RKO (cell line): ENCODE measurements around the gene LZTS3.
"Not testable (repeated sequence)": the region's sequence is repeated elsewhere in the genome, so short reads cannot be mapped to it uniquely, and the experiment has no call there.

Experiments used
- DNase-seq: peaks from one replicate; pipeline ENCODE4 v3.0.0-alpha.2; 2016; ENCODE audit warnings: low spot score

LZTS3 gene

DNA sequence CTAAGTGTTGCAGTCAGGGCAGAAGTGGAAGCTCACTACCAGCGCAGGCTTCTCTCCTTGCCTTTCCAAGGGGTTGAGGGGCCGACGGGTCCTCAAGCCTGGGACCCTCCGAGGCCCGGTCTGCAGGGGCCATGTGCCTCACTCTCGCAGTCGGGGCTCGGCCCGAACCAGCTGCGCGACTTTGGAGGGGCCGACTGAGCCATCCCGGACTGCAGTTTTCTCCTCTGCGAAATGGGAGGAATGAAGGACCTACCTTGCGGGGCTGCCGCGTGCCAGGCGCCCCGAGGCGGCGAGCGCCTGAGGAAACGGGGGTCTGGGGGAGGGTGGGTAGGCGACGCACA, 5.6 kb downstream of the LZTS3 start:
- no peak for DNase-seq

DNA sequence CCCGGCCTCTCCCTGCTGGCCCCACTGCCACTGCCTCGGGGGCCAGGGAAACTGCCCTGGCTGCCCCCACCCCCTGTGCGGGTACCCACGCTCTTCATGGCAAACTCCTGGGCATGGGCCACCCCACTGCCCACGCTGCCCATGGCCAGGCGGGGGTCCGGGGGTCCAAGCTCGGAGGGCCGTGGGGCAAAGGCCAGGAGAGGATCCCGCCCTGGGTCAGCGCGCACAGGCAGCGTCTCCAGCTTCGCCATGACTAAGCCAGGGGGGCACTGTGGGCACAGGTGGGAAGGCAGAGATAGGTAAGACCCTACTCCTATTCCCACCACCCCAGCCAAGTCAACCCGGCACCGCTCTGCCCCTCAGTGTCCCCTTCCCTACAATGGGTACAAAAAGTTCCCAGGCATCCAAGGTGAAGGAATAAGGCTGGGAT, 6.4 kb downstream of the LZTS3 start:
- no peak for DNase-seq

DNA sequence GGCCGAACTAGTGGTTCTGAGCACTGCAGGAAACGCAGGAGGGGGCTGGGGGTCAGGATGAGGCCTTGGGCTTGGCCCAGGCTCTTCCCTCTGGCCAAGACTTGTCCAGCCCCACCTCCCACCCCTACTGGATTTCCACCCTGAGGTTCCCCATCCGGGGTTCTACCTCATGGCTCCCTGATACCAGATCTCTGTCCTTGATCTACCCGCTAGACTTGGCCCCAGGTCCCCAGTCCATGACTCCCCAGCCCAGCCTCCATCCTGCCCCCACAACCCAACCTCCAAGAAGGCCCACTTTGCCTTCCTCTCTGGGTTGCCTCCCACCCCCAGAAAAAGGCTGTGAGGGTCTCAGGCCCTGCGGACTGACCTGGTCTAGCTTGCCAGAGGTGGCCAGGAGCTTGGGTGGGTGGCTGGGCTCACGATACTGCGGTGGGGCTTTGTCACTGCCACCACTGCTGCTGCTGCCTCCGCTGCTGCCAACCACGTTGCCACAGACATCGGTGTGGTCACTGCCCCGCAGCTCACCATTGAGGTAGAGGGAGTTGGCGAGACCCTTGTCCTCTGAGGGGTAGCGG, 6.9 kb downstream of the LZTS3 start:
- DNase-seq: no peak

DNA sequence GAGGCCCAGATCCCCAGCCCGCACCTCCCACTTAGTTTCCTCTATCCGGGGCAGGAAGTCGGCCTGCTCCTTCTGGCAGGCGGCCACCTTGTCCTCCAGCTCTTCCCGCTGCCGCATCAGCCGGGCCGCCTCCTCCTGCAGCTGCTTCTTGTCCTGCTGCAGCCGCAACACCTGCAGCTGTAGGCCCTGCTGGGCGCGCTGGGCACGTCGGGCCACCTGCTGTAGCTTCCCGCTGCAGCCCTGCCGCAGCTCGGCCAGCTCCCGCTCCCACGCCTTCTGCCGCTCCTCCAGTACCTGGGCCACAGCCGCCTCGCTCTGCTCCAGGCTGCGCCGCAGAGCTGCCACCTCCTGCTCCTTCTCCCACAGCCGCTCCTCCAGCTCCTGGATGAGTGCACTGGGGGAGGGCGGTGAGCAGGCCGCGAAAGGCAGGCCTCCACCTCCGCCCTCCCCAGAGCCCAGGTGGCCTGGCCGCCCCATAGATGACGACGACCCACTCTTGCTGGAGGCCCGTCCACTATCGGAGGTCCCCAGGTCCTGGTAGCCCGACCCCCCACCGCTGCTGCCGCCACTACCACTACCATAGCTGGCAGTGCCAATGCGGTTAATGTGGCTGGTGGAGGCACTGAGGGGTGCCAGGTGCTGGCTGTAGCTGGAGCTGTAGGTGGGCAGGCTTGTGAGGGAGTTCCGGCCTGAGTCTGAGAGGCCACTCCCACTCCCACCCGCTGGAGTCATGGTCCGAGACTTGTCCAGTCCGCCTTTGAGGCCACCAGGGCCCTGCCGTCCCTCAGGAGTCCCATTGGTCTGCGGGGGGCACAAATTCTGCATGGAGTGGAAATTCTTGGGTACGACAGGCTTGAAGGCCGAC, 7.6 kb downstream of the LZTS3 start:
- no peak for DNase-seq

DNA sequence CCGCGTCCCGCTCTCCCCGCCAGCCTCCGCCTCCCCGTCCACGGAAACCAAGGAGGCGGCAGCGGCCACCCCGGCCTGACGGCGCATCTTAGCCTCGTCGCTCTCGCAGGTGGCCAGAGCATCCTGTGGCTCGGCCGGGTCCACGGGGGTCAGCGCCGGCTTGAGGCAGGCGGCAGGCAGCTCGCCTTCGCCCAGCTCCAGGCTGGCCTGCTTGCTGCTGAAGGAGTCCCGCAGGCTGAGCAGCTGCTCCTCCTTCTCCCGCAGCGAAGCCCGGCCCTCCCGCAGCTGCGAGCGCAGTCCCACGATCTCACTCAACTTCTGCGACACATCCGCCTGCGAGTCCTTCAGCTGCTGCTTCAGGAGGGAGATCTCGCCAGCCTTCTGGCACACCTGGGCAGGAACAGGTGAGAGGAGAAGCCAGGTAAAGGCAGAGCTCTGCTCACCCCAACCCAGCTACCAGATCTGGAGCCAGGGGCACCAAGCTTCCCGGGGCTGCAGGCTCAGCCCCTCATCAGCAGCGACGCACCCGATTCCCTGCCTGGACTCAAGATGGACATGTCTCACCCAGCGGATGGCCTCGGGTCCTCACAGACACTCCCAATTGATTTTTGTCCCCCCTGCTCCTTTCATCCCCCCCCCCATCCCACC, 8.5 kb downstream of the LZTS3 start:
- no peak for DNase-seq

DNA sequence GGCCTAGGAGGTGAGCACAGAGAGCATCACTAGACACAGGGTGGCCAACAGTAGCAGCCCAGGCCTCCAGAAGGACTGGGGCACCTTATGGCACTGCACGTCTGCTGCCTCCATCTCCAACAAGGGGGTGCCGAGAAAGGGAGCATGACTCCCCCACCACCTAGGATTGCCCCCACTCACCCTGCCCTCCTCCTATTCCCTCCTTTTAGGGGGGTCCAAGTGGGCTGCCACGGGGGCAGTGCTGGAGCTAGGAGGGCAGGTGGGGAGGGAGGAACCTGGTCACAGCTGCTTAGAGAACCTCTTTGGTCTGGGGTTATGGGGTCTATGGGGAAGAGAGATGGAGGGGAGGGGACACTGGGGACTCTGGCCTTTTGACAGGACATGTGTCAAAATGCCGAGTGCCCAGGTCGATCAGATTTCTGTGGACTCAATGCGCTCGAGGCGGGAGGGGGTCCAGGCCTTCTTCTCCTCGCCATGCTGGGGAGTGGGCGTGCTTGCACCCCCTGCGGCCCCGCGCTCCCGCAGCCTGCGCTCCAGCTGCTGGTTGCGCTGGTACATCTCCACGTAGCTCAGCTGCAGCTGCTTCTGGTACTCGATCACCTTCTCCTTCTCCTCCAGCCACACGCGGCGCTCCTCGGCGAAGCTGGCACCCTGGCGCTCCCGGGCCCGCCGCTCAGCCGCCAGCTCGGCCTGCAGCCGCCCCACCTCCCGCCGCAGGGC, 9.1 kb downstream of the LZTS3 start:
- no peak for DNase-seq

DNA sequence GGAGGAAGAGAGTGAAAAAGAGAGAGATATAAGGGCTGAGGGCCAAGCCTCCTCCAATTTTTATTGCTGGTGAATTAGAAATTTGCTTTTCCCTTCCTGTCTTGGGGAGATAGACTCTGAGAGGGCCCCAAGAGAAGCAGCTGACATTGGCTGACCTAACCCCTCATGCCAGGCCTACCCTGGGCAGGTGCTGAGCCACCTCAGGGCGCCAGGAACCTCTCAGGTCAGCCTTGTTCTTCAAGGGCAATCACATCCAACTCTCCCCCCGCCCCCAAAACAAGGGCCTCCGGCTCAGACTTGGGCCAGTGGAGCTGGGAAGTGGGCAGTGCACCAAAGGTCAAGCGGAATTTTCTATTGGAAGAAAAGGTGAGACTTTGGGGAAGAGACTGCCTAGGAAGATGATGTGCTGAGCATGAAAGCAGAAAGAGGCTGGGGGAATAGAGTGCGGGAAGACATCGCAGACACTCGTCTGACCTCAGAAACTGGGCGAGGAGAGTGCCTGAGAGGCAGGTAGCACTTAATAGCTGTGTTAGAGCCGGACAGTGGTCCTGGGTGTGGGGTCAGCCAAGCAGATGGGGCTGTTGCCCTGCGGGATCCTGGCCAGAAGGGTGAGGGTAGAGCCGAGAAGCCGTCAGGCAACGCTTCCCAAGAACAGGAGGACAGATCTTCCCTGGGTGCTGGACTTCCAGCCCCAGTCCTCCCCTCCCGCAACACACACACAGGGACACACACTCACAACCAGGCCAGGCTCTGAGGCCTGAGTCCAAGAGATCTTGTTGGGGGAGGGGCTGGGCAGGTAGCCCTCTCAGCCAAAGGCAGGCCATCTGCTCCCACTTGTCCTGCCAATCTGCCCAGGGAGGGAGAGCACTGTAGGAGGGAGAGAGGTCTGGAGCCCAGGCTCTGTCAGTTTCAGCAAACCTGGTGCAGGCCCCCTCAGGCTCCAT, 10.0 kb downstream of the LZTS3 start:
- DNase-seq: no peak

DNA sequence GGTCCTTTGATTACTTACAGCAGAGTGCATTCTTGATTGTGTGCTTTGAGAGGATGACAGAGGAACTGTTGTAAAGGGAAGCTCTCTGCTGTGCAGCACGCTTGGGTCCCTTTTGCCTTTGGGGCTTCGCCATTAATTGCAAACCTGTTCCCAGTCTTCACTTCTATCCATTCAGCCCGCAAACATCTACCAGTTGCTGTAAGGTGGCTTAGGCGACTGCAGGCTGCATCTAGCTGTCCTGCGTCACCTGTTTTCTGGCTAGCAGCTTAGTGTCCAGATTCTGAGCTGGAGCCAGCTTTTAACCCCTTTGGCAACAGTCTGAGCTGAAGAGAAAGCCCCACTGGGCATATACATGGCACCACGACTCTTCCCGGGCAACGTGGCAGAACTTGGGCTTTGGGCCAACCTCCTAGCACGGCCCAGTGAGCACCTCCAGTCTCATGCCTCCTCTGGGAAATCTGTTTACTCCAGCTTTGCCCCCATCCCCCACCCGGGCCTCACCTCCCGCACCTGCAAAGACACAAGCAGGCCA, 11.2 kb downstream of the LZTS3 start:
- DNase-seq: no peak

DNA sequence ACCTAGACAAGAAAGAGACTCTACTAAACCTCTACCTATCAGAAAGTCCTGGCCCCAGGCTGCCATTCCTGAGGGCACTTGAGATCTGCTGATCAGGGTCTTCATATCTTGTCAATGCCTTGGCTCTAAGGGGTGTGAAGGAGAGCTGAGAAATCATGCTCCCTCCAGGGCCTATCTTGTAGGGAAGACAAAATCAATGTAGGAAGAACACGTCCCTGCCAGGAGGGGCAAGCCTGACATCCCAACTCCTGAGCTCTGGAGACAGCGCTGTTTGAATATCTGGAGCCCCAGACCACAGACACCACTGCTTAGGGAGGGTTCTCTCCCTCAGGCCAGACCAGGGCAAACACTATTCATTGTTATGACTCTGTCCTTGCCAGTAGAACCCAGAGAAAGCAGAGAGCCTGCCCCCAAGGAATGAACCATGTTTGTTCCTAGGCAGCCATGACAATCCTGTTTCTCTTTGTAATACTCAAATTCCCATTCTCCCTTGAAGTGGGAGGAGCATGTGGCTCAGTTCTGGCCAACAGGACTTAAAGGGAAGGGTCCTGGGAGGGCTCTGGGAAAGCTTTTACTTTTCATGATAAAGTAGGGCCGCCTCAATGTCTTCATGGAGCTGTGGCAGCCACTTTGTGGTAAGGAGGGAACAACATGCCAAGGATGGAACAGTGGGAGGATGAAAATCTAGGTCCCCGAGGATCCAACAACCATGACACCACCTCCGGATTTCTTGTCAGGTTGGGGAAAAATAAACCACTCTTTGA, 11.9 kb downstream of the LZTS3 start:
- DNase-seq: no peak

DNA sequence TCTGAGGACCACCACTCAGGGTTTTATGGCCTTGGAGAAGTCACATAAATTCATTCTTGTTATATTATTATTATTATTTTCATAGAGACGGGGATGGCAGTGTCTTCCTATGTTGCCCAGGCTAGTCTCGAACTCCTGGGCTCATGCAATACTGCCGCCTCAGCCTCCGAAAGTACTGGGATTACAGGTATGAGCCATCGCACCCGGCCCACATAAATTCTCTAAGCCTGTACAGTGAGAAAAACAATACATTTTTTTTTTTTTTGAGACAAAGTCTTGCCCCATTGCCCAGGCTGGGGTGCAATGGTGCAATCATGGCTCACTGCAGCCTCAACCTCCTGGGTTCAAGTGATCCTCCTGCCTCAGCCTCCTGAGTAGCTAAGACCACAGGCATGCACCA, 12.9 kb downstream of the LZTS3 start:
- no peak for DNase-seq

DNA sequence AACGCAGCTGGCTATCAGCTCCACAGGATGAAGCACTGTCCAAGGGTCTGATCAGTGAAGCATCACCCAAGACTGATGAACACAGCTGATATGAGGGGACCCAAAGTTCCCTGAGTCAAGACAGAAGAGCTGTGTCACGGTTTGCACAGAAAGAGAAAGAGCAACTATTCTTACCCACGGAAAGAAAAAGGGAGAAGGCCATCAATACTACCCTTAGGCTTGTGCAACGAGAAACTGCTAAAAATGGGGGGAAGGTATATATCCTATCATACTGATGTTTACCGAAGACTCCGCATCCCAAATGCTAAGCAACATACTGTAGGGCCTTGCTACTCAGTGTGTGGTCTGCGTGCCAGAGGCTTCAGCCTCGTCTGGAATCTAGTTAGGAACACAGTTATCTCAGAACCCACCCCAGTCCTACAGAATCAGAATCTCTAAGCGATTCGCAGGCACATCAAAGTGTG, 14.3 kb downstream of the LZTS3 start:
- DNase-seq: peak; percentile 74

DNA sequence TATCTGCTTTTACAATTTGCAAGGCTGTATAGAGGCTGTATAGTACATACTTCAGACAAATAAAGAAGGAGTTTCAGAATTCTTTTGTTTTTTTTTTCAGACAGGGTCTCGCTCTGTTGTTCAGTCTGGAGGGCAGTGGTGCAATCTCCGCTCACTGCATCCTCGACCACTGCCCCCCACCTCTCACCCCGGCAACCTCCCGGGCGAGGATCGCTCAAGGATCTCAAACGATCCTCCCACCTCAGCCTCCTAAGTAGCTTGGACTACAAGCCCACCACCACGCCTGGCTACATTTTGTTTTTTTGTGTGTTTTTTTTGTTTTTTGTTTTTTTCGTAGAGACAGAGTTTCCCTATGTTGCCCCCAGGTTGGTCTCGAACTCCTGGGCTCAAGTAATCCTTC, 15.5 kb downstream of the LZTS3 start:
- DNase-seq: no peak

DNA sequence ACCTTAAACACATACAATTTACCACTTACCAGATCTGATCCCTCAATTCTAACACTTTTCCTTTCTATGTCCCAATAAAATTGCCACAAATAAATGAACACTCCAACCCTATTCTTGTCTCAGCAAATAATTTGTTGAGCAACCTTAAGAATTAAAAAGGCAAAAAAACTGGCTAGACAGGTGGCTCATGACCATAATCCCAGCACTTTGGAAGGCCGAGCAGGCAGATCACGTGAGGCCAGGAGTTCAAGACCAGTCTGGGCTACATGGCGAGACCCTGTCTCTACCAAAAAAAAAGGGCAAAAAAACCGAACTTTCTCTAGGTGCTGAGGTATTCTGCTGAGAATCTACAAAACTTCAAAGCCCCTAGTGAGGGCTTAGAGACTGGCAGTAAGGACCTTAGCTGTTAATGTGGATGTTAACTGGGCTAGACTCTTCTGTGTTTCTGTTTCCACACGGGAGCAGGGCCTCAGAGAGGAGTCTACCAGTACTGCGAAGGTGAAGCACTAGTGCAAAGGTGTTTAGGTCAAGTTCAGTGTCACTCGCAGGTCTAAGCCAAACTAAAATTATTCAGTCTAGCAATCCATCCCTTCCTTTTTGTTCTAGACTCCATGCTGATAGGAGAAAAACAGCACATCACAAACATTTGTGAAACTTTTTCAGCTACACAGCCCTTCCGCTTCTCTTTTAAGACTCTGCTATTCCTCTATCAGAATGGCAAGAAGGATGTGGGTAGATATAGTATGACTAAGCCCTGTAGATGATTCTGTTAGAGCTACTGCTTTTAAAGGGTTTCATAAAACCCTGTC, 16.3 kb downstream of the LZTS3 start:
- peak; percentile 39 for DNase-seq

DNA sequence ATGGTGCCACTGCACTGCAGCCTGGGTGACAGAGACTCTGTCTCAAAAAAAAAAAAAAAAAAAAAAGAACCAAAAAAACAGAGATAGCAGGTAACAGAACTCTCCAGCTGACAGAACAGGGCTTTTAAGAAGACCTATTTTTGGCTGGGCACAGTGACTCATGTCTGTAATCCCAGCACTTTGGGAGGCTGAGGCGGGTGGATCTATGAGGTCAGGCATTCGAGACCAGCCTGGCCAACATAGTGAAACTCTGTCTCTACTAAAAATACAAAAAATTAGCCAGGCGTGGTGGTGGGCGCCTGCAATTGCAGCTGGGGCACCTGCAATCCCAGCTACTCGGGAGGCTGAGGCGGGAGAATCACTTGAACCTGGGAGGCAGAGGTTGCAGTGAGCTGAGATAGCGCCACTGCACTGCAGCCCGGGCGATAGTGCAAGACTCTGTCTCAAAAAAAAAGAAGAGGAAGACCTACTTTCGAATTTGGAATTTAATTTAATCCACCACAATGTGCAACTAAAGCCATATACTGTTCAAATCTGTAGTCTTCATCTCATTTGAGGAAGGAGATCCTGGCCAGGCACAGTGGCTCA, 21.2 kb downstream of the LZTS3 start:
- DNase-seq: not testable (repeated sequence)

DNA sequence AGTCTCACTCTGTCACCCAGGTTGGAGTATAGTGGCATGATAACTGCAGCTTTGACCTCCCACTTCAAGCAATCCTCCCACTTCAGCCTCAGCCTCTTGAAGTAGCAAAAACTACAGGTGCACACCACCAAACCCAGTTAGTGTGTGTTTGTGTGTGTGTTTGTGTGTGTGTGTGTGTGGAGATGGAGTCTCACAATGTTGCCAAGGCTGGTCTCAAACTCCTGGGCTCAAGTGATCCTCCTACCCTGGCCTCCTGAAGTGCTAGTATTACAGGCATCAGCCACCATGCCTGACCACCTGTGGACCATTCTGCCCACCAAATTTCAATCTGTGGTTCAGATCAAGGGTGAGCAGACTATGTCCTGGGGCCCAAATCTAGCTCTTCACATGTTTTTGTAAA, 22.4 kb downstream of the LZTS3 start:
- DNase-seq: no peak

DNA sequence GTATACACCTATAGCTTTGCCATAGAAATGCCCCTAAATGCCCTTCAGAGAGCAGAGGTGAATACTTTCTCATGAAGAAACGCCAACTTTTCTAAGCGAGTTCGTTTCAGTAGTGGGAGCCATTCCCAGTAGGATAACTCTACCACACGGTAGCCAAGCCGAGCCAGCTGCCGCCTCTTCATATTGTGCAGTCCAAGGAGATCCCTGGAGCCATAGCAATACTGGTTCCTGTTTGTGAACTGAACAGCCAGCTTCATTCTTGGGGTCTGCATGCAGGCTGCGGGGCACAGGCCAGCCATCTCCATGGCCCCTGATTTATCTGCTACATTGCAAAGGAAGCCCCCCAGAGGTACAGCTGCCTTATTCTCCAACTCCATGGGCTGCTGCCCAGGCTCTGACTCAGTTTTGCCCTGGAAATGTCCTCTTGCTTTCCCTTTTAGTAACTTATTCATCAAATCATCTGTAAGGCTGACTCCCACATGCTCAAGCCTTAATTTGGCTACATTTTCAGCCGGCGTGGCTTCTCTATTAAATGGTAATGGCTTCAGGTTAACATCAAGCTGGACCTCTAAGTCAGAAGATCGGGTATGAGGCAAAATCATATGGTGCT, 26.5 kb downstream of the LZTS3 start:
- DNase-seq: no peak

DNA sequence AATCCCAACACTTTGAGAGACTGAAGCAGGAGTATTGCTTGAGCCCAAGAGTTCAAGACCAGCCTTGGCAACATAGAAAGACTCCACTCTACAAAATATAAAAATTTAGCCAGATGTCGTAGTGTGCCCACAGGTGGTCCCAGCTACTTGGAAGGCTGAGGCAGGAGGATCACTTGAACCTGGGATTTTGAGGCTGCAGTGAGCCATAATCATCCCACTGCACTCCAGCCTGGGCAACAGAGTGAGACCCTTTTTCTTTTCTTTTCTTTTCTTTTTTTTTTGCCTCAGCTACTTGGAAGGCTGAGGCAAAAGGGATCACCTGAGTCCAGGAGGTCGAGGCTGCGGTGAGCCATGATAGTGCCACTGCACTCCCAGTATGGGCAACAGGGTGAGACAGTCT, 31.6 kb downstream of the LZTS3 start:
- DNase-seq: no peak

DNA sequence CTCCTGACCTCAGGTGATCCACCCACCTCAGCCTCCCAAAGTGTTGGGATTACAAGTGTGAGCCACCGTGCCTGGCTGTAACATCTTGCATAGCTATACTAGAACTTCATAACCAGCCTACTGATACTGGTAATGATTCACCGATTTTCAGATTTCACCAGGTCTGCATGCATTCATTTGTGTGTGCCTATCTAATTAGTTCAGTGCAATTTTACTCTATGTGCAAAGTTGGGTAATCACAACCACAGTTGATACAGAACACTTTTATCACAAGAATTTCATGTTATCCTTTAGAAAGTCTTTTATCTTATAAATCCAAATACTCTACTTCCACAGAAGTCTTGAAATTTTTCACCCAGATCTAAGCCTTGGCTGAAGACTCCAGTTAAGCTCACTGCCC, 35.9 kb downstream of the LZTS3 start:
- no peak for DNase-seq
